AG09319 (cell line): ENCODE results near the gene ITGB2.

Source experiments
- DNase-seq: peaks from one replicate; pipeline ENCODE4 v3.0.0-alpha.2; 2010; ENCODE audit warnings: low read depth; ENCODE audit errors: extremely low read depth
- CTCF ChIP-seq: IDR thresholded peaks from 2 replicates; pipeline ENCODE4 v1.5.1; 2011; ENCODE audit warnings: low read depth, mild to moderate bottlenecking, inconsistent platforms, low read length, moderate library complexity

ITGB2 gene

DNA sequence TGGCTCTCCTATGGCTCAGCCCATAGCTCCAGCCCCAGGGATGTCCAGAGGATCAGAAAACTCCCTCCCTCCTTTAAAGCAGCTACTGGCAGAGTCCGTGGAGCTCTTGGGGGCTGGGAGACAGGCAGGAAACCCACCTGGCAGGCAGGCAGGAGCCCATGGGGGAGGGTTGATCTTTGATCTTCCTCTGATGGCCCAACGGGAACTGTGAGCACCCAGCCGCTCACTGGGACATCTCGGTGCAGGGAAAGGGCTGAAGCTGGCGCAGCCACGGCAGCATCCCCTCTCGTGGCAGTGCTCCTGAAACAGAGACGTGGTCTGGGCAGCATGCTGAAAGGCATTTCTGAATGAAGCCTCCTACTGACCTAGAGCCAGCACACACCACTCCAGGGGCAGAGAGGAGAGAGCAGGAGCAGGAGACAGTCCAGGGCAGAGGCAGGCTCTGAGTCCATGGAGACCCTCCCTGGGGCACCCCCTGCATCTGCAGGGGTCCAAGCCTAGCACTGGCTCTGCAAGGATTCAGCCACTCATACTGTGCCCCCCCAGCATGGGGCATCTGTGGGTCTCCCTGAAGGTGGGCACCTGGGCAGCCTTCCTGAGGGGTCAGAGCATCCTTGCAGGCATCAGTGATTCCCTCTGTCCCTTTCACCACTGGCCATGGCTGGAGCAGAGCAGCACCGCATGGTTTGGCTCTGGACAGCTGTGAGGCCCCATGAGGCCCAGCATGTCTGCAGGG, 14.3 kb upstream of the ITGB2 start:
- DNase-seq = no peak
- TF ChIP-seq CTCF = no peak

GRCh38 chr21:44934276-44934675, 13.6 kb upstream of the ITGB2 start:
- no peak for TF ChIP-seq CTCF
- no peak for DNase-seq

DNA sequence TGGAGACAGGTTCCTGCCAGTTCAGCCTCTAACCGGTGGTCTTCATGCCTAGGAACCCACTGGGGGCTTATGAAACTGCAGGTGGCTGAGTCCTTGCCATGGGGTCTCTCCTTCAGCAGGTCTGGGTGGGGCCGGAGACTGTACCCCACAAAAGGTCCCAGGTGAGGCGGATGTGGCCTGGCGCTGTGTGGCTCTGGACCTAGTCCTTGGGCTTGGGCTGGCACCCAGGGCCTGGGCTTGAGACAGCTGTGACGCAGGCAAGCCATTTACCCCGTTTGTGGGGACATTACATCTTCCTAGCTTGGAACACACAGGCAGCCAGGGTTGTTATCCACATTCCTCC, 13.2 kb upstream of the ITGB2 start:
- DNase-seq = no peak
- TF ChIP-seq CTCF = no peak

DNA sequence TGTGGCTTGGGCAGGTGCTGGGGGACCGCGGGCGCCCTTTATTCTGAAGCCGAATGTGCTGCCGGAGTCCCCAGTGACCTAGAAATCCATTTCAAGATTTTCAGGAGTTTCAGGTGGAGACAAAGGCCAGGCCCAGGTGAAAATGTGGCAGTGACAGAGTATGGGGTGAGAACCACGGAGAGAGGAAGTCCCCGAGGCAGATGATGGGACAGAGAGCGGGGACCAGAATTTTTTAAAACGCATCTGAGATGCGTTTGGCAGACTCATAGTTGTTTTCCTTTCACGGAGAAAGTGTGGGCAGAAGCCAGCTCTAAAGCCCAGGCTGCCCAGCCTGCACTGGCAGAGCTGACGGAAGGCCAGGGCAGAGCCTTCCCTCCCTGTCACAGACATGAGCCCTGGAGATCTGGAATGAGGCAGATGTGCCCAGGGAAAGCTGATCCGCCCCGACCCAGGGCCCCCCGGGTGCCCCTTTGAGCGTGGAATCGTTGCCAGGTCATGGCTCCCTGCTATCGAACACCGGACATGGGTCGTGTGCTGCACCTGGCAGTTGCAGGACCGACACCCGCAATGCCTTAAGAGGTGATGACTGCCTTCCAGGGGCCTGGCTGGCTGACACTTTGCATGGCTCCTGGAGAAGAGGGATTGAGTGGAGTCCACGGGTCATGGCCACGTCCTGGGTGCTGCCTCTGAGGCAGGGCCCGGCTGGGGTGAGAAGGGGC, 12.7 kb upstream of the ITGB2 start:
- TF ChIP-seq CTCF = no peak
- no peak for DNase-seq

DNA sequence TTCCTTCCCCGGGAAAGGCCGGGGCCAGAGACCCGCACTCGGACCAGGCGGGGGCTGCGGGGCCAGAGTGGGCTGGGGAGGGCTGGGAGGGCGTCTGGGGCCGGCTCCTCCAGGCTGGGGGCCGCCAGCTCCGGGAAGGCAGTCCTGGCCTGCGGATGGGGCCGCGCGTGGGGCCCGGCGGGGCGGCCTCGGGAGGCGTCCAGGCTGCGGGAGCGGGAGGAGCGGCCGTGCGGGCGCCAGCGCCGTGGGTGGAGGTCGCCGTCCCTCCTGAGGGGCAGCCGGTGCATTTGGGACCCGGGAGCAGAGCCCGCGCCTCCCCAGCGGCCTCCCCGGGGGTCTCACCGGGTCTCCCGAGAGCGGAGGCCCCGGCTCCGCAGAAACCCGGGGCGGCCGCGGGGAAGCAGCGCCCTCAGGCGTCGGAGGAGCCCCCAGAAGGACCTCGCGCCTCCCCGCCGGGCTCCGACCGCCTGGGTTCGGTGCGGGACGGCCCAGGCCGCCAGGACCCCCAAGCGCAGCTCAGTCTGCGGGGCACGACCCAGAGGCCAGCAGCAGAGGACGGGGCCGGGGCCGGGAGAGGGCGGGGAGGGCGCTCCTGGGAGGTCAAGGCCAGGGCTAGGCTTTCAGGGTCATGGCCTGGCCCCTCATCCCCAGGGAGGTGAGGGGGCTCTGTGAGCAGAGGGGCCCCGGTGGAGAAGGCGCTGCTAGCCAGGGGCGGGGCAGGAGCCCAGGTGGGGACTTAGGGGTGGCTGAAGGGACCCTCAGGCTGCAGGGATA, 11.9 kb upstream of the ITGB2 start:
- DNase-seq = no peak
- peak; percentile 39 for TF ChIP-seq CTCF

DNA sequence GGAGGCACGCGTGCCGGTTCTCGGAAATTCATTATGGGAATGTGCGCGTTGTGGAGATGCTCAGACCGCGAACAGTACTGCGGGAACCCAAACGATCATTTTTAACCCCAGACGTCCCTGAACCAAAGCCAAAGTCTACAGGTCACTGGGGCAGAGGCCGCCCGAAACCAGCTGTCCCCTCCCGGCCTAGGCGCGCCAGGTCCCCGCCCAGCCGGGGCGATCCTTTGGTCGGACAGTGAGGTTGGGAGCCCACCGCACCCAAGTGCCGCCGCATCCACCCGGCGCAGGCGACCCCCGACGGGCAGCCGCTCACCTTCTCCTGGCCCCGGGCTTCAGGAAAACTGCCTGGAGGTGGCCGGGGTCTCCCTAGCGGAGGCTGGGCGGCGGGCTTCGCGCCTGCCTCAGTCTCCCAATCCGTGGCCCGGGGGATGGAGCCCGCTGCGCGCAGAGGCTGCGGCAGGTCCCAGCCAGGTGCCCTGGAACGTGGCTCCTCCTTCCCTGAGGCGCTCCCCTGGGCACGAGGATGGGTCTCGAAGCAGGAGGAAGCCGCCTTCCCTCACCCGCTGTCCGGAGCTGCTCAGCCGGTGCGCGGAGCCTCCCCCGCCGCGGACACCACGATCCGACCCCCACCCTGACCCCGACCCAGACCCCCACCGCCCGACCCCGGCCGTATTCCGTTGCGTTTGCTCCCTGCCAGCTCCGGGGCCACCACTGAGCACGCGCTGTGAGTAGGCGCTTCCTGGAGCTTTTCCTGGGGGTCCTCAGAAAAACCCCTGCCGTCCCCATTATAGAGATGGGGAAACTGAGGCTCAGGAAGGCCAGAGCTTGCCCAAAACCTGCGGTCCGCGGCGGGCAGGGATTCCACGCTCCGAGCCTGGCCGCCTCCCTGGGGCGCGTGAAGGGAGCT, 11.1 kb upstream of the ITGB2 start:
- DNase-seq = no peak

More for the DNA sequence above, 11.1 kb upstream of the ITGB2 start:
- no peak for TF ChIP-seq CTCF
